Measurements from ENCODE around the gene C10orf95. TPM values are rescaled to one million over a fixed set of nuclear protein-coding genes. Genes with fewer than 3 reads are reported as not detected.

The C10orf95 gene
- total RNA-seq, 6 donors from 2014 or later, result 5.9 to 27.5 (median 15.1) TPM

DNA sequence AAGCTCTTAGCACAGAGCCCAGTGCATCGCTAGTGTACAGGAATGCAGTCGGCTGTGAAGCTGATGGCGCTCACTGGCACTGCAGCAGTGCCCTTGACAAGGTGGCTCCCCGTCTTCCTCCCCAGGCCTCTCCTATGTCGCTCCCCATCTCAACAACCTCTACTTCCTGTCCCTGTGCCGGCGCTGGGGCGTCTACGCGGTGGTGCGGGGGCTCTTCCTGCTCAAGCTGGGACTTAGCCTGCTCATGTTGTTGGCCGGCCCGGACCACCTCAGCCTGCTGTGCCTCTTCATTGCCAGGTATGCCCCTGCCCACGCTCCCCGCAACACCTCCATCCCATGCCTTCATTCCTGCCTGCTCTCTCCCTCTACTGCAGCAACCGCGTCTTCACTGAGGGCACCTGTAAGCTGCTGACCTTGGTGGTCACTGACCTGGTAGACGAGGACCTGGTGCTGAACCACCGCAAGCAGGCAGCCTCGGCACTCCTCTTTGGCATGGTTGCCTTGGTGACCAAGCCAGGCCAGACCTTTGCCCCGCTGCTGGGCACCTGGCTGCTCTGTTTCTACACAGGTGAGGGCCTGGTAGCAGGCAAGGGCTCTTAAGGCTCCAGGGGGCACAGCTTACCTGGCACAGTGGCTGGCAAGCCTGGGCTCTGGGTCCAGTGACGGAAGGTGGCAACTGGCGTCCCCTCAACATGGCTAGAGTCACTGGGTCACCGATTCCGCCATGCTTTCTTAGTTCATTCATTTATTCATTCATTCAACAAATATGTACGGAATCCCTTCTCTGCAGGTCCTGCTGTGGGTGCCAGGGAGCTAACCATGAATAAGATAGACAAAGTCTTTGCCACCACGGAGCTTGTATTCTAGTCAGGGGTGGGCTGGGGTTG is 22.3 kb upstream of the C10orf95 start:
- TF ChIP-seq EP300 (IDR thresholded peaks at IDR 0.05), result no peak
- Histone ChIP-seq H3K4me3 (no peak overlapping the region), H3K36me3 (peaks cover 0 to 27% (median 3%) of the 10 kb centered on the region in 4 donors), H3K27me3 (no peaks in the 10 kb centered on the region), H3K9me3 (no peaks in the 10 kb centered on the region), H3K27ac (no peak overlapping the region), H3K4me1 (peaks cover 0 to 23% (median 13%) of the 10 kb centered on the region in 4 donors)
- WGBS, 2 donors, result 82 to 91% methylated on average over 20 to 27 of the region's 27 CpGs
- DNase-seq, result peak in 1 of 2 donors; percentile 66
- ATAC-seq (ENCODE audit: low FRiP score in 2 of 2), result no peak

DNA sequence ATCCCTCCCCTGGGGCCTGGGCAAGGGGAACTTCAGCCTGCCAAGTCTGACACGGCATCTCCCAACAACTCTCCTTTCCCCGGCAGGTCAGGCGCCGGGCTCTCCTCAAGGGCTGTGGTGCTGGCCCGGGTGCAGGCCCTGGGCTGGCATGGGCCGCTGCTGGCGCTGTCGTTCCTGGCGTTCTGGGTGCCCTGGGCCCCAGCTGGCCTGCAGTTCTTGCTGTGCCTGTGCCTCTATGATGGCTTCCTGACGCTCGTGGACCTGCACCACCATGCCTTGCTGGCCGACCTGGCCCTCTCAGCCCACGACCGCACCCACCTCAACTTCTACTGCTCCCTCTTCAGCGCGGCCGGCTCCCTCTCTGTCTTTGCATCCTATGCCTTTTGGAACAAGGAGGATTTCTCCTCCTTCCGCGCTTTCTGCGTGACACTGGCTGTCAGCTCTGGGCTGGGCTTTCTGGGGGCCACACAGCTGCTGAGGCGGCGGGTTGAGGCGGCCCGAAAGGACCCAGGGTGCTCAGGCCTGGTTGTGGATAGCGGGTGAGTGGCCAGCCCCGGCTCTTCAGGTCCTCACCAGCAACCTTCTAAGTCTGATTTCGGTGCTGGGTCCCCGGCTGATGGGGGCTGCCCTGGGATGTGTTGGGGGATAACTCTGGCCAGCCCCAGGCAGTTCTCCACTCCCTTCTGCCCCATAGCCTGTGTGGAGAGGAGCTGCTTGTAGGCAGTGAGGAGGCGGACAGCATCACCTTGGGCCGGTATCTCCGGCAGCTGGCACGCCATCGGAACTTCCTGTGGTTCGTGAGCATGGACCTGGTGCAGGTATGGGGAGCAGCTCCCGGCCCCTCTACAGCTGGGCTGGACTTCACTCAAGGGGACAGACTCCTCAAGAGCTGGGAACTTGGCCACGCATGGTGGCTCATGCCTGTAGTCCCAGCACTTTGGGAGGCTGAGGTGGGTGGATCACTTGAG is 19.5 kb upstream of the C10orf95 start:
- H3K27me3 ChIP-seq, result no peaks in the 10 kb centered on the region
- H3K9me3 ChIP-seq, result no peaks in the 10 kb centered on the region
- DNase-seq (peak in 1 of 2 donors; percentile 77), ATAC-seq (ENCODE audit: low FRiP score in 2 of 2) (no peak)
- H3K4me3 ChIP-seq, result no peak overlapping the region
- TF ChIP-seq EP300 (IDR thresholded peaks at IDR 0.05) (no peak), POLR2AphosphoS5 (IDR thresholded peaks at IDR 0.05) (no peak), POLR2A (IDR thresholded peaks at IDR 0.05) (no peak)
- TF ChIP-seq, protein P1, sequence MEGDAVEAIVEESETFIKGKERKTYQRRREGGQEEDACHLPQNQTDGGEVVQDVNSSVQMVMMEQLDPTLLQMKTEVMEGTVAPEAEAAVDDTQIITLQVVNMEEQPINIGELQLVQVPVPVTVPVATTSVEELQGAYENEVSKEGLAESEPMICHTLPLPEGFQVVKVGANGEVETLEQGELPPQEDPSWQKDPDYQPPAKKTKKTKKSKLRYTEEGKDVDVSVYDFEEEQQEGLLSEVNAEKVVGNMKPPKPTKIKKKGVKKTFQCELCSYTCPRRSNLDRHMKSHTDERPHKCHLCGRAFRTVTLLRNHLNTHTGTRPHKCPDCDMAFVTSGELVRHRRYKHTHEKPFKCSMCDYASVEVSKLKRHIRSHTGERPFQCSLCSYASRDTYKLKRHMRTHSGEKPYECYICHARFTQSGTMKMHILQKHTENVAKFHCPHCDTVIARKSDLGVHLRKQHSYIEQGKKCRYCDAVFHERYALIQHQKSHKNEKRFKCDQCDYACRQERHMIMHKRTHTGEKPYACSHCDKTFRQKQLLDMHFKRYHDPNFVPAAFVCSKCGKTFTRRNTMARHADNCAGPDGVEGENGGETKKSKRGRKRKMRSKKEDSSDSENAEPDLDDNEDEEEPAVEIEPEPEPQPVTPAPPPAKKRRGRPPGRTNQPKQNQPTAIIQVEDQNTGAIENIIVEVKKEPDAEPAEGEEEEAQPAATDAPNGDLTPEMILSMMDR (IDR thresholded peaks at IDR 0.05), result no peak
- H3K4me1 ChIP-seq, result peaks cover 0 to 20% (median 14%) of the 10 kb centered on the region in 4 donors
- peak overlapping the region in 1 of 4 donors; percentile 83 for H3K27ac ChIP-seq
- 93 to 98% methylated on average over 25 to 28 of the region's 36 CpGs for WGBS, 2 donors
- peaks cover 0 to 15% (median 3%) of the 10 kb centered on the region in 4 donors for H3K36me3 ChIP-seq

DNA sequence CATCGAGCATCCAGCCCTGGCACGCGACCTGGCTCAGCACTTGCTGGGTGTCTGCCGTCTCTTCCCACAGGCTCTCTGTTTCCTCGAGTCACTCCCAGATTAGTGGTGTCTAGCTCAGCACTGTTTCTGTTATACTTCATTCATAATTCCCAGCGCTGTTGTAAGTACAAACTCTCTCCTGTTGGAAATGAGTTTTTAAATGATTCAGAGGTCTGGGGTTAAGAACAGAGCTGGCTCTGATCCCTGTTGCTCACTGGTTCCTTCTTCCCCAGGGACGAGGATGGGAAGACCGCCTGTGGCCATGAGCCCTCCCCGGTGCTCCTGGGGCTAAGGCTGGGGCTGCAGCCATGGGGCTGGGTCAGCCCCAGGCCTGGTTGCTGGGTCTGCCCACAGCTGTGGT is 17.3 kb upstream of the C10orf95 start:
- Histone ChIP-seq H3K4me3 (no peak overlapping the region), H3K36me3 (peaks cover 0 to 15% (median under 1%) of the 10 kb centered on the region in 4 donors), H3K4me1 (peaks cover 0 to 20% (median 15%) of the 10 kb centered on the region in 4 donors), H3K27ac (peak overlapping the region; percentile 64 to 83 (median 78)), H3K27me3 (no peaks in the 10 kb centered on the region), H3K9me3 (no peaks in the 10 kb centered on the region)
- DNase-seq (no peak), ATAC-seq (ENCODE audit: low FRiP score in 2 of 2) (peak; percentile 9 to 63)
- 86 to 90% methylated on average over 9 of the region's 9 CpGs for WGBS, 2 donors
- TF ChIP-seq POLR2AphosphoS5 (IDR thresholded peaks at IDR 0.05), result no peak
- no peak for TF ChIP-seq POLR2A (IDR thresholded peaks at IDR 0.05)
- TF ChIP-seq, protein P1 (IDR thresholded peaks at IDR 0.05), result no peak
- no peak for TF ChIP-seq EP300 (IDR thresholded peaks at IDR 0.05)

DNA sequence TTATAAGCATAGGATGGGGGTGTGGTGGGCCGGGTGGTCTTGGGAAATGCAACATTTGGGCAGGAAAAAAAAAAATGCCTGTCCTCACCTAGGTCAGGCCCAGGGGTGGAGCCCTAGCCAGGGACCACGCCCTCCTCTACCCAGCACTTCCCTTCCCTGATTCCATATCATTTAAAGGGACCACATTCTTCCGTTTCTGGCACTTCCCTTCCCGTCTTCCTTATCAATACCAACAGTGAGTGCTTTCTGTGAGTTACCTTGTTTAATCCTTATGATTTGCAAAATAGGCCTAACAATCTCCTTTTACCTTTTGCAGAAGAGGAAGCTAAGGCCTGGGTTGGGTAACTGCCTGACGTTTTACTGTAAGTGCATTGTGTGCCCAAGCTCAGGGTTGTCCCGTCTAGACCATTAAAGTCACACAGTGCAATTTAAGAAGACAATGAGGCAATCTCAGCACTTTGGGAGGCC is 16.7 kb upstream of the C10orf95 start:
- H3K4me3 ChIP-seq, result no peak overlapping the region
- H3K4me1 ChIP-seq, result peaks cover 4 to 20% (median 17%) of the 10 kb centered on the region in 4 donors
- H3K27me3 ChIP-seq, result no peaks in the 10 kb centered on the region
- peak overlapping the region; percentile 64 to 83 (median 78) for H3K27ac ChIP-seq
- peaks cover 0 to 15% (median 0%) of the 10 kb centered on the region in 4 donors for H3K36me3 ChIP-seq
- DNase-seq, result peak in 1 of 2 donors; percentile 79
- WGBS, 2 donors, result 45 to 67% methylated on average over 6 of the region's 6 CpGs
- no peaks in the 10 kb centered on the region for H3K9me3 ChIP-seq
- TF ChIP-seq POLR2AphosphoS5 (IDR thresholded peaks at IDR 0.05) (peak; percentile 43 to 68), POLR2A (IDR thresholded peaks at IDR 0.05) (no peak), EP300 (IDR thresholded peaks at IDR 0.05) (no peak)
- TF ChIP-seq, protein P1 (IDR thresholded peaks at IDR 0.05), result no peak
- ATAC-seq (ENCODE audit: low FRiP score in 2 of 2), result peak in 1 of 2 donors; percentile 62
